Lung (tissue), 12 donors: Measurements from ENCODE around the gene FBN2. TPM values are rescaled to one million over a fixed set of nuclear protein-coding genes. Genes with fewer than 3 reads are reported as not detected.

Experiments
- ATAC-seq: fragments of 200-7000 bp; cut with Tn5 transposase; one replicate; pipeline ENCODE4 v1.9.1; 2020; ENCODE audit warnings: moderate number of reproducible peaks; ENCODE audit not compliant: insufficient read depth, low FRiP score
- DNase-seq, 3 donors: peaks; one replicate each; pipeline ENCODE4 v3.0.0-alpha.2; 2013 to 2017
- H3K27ac ChIP-seq, 2 donors: one replicate each; pipeline ENCODE4 v1.5.1; 2013; ENCODE audit warnings: mild to moderate bottlenecking in 2 of 2, moderate library complexity in 2 of 2, control low read depth in 1 of 2, inconsistent platforms in 1 of 2, low read depth in 1 of 2, low read length in 1 of 2
- H3K27me3 ChIP-seq, 3 donors: one replicate each; pipeline ENCODE4 v1.5.1; 2013; ENCODE audit warnings: low read length in 2 of 3; ENCODE audit not compliant: control insufficient read depth in 3 of 3, insufficient read depth in 3 of 3
- H3K36me3 ChIP-seq, 4 donors: one replicate each; pipeline ENCODE4 v1.5.1; 2013; ENCODE audit warnings: low read length in 4 of 4, mild to moderate bottlenecking in 1 of 4, moderate library complexity in 1 of 4; ENCODE audit not compliant: control insufficient read depth in 4 of 4, insufficient read depth in 4 of 4
- H3K4me1 ChIP-seq, 5 donors: one replicate each; pipeline ENCODE4 v1.5.1; 2013; ENCODE audit warnings: low read length in 5 of 5, mild to moderate bottlenecking in 2 of 5, moderate library complexity in 1 of 5; ENCODE audit not compliant: control insufficient read depth in 5 of 5, insufficient read depth in 5 of 5
- H3K4me3 ChIP-seq: one replicate; pipeline ENCODE4 v1.5.1; 2013; ENCODE audit warnings: mild to moderate bottlenecking, control low read depth, moderate library complexity
- H3K9ac ChIP-seq, 2 donors: one replicate each; pipeline ENCODE4 v1.5.1; 2013; ENCODE audit warnings: low read length in 2 of 2, control low read depth in 1 of 2; ENCODE audit not compliant: insufficient read depth in 1 of 2
- H3K9me3 ChIP-seq, 4 donors: one replicate each; pipeline ENCODE4 v1.5.1; 2013; ENCODE audit warnings: low read length in 3 of 4, mild to moderate bottlenecking in 1 of 4, moderate library complexity in 1 of 4; ENCODE audit not compliant: control insufficient read depth in 4 of 4, insufficient read depth in 3 of 4
- CTCF ChIP-seq: IDR thresholded peaks from 2 replicates; pipeline ENCODE4 v1.5.1; 2012; ENCODE audit warnings: mild to moderate bottlenecking; ENCODE audit errors: control extremely low read depth, extremely low read depth
- WGBS, 2 donors: extraction: QIAGEN DNeasy Blood & Tissue Kit; methylation state at CpG; one replicate each; pipeline ENCODE4 v1.1.7; 2013; 5-methylcytosine and 5-hydroxymethylcytosine counted together
- polyA plus RNA-seq, 2 donors: library from polyadenylated mRNA; stranded (reverse); fragments of 200-250 nt; gene quantifications; one replicate each; pipeline ENCODE4 v1.2.1, GENCODE V29; 2013
- total RNA-seq, 2 donors: library from RNA; depleted of rRNA in 1 of 2; stranded (reverse); fragments of >200 nt in 1 of 2; gene quantifications; one replicate each; pipeline ENCODE4 v1.2.1, GENCODE V29; 2014 to 2021
- donor health status: control.
- donor health status: control.
- donor health status: Bipolar disorder and iron deficiency.
- donor health status: healthy.
- donor health status: DM: yes; HTN: yes; CAD: no.

Gene FBN2
- total and polyA plus RNA-seq, 4 donors: 0.06 to 13.1 (median 1.1) TPM

GRCh38 chr5:128432913-128433440 lies 105.1 kb downstream of the FBN2 start:
- no peaks in the 10 kb centered on the region for H3K27me3 ChIP-seq
- no peak overlapping the region for H3K9ac ChIP-seq
- no peaks in the 10 kb centered on the region for H3K36me3 ChIP-seq
- WGBS, 2 donors: 72 to 80% methylated on average over 2 of the region's 2 CpGs
- no peaks in the 10 kb centered on the region for H3K9me3 ChIP-seq
- no peak for DNase-seq
- TF ChIP-seq CTCF: no peak
- ATAC-seq: no peak
- H3K4me3 ChIP-seq: no peak overlapping the region
- H3K27ac ChIP-seq: no peak overlapping the region
- H3K4me1 ChIP-seq: peaks cover 0 to 6% (median 0%) of the 10 kb centered on the region in 5 donors

GRCh38 chr5:128427921-128428320 lies 110.1 kb downstream of the FBN2 start:
- no peaks in the 10 kb centered on the region for H3K36me3 ChIP-seq
- no peak overlapping the region for H3K4me3 ChIP-seq

GRCh38 chr5:128426090-128426534 lies 111.9 kb downstream of the FBN2 start:
- no peak overlapping the region for H3K9ac ChIP-seq
- DNase-seq: no peak
- H3K36me3 ChIP-seq: no peaks in the 10 kb centered on the region
- TF ChIP-seq CTCF: no peak
- H3K4me1 ChIP-seq: peaks cover 0 to 15% (median 7%) of the 10 kb centered on the region in 5 donors
- no peak overlapping the region for H3K4me3 ChIP-seq
- H3K9me3 ChIP-seq: no peaks in the 10 kb centered on the region
- WGBS, 2 donors: 74 to 81% methylated on average over 5 of the region's 5 CpGs
- no peaks in the 10 kb centered on the region for H3K27me3 ChIP-seq
- ATAC-seq: no peak
- H3K27ac ChIP-seq: no peak overlapping the region

More at GRCh38 chr5:128427921-128428320, 110.1 kb downstream of the FBN2 start:
- no peak for ATAC-seq
- no peak for DNase-seq
- peaks cover 0 to 12% (median 3%) of the 10 kb centered on the region in 5 donors for H3K4me1 ChIP-seq
- H3K27me3 ChIP-seq: no peaks in the 10 kb centered on the region
- no peak overlapping the region for H3K27ac ChIP-seq
- no peak for TF ChIP-seq CTCF
- 88 to 94% methylated on average over 1 of the region's 1 CpG for WGBS, 2 donors
- no peaks in the 10 kb centered on the region for H3K9me3 ChIP-seq
- no peak overlapping the region for H3K9ac ChIP-seq

- H3K27me3 ChIP-seq: no peaks in the 10 kb centered on the region
- H3K36me3 ChIP-seq: no peaks in the 10 kb centered on the region
- H3K4me1 ChIP-seq: peaks cover 0 to 15% (median 7%) of the 10 kb centered on the region in 5 donors
- H3K27ac ChIP-seq: no peak overlapping the region
- no peak overlapping the region for H3K9ac ChIP-seq
- TF ChIP-seq CTCF: no peak
- ATAC-seq (no peak), DNase-seq (peak in 2 of 3 donors; percentile 40 to 43)
- H3K9me3 ChIP-seq: no peaks in the 10 kb centered on the region
- H3K4me3 ChIP-seq: no peak overlapping the region
Observed at GRCh38 chr5:128424646-128425045, 113.4 kb downstream of the FBN2 start.
